Astrocyte of the hippocampus (primary cell): Measurements from ENCODE around the gene OR7C1.
"Not testable (repeated sequence)": the region's sequence is repeated elsewhere in the genome, so short reads cannot be mapped to it uniquely, and the experiment has no call there.

Experiments
- DNase-seq: peaks from one replicate; pipeline ENCODE4 v3.0.0; 2011; ENCODE audit warnings: low read depth, low spot score

Gene OR7C1

DNA sequence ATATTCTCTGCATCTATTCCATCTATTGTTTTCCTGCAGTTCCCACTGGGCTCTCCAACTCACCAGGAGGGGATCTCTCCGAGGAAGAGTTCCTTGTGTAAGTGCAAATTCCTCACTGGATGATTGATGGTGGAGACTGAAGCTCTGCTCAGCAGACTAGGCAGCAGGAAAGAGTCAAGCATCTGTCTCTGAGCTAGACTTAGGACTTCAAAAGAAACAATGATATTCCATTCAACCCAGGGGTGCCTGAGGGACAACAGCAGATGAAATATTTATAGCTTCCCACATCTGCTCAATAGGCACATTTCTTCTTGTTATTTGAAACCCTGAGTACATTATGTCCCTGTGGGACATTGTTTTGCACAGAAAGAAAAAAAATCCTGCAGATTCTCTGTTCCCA is at the start of gene OR7C1, which contains the start of gene OR7A5:
OR7C1 (minus strand) TSS at position 175 of the 400 bp plus-strand sequence. CDS start 35,049 bp downstream, outside the sequence.
OR7A5 (minus strand) TSS at position 175 of the 400 bp plus-strand sequence. CDS start 6,944 bp downstream, outside the sequence.
- no peak for DNase-seq

DNA sequence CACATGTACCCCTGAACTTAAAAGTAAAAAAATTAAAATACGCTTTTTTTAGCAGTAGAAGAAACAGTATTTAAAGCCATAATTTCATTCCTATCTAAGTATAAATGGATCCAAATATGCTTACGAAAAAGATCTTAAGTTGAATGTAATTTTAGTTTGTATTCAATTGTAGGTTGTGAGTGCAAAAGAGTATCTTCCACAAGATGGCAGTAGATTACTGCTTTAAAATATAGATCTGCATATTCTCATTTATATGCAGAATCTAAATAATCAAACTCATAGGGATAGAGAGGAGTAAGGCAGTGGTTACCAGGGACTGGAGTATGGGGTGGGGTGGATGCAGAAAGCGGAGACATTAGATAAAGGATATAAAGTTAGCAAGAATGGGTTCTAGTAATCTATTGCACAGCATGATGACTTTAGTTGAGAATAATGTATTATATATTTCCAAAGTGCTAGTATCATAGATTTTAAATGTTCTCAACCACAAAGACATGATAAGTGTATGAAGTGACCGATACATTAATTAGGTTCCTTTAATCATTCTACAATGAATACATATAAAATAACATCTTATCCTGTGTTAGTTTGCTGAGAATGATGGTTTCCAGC is 36.7 kb upstream of the OR7C1 start:
- DNase-seq: peak; percentile 8

DNA sequence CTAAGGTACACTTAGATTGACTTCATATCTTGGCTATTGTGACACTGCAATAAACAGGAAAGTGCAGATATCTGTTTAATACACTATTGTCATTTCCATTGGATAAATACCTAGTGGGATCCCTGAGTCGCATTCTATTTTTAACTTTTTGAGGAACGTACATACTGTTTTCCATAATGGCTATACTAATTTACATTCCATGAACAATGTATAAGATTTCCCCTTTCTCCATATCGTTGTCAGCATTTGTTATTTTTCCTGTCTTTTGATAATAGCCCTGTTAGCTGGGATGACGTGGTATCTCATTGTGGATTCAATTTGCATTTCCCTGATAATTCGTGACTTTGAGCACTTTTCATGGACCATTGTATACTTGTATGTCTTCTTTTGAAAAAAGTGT is 33.5 kb upstream of the OR7C1 start:
- no peak for DNase-seq

DNA sequence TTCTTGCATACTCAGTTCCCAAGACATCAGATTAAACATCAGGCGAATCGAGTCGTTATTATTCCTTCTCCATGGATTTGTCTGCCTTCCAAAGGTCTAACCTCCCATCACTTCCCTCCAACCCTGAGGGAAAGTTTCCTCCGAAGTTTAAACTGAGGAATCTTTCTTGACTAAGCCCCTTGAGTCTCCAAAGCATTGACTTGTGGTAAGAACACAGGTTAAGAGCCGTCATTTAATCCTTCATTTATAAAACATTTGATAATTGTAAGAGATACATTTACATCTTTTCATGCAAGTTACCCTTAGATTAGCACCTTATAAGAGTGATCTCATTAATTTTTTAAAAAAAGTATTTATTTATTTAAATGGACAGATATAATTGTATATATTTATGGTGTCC is 13.8 kb upstream of the OR7C1 start, which contains the start of gene OR7A10:
OR7A10 (minus strand) TSS at position 101 of the 400 bp plus-strand sequence. CDS start 7,045 bp downstream, outside the sequence.
- DNase-seq: no peak

DNA sequence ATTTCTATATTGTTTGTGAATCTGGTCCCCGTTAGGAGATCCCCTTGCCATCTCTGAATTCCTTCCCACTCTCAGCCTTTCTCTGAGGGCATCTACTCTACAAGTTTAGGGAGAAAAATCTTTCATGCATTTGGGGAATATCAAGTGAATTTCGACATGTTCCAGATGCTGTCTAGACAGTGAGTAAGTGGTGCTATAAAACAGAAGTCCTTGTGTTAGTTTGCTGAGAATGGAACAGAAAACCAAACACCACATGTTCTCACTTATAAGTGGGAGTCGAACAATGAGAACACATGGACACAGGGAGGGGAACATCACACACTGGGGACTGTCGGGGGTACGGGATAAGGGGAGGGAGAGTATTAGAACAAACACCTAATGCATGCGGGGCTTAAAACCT is 8.6 kb upstream of the OR7C1 start:
- DNase-seq: no peak

DNA sequence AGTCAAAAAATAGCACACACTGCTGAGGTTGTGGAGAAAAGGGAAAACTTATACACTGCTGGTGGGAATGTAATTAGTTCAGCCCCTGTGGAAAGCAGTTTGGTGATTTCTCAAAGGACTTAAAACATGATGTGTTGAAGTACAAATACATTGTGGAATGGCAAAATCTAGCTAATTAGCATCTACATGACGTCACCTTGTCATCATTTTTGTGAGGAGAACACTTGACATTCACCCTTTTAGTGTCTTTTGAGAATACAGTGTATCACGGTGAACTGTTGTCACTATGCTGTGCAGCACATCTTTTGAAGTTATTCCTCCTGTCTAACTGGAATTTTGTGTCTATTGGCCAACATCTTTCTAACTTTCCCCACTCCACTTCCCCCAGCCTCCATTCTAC is 8.2 kb upstream of the OR7C1 start:
- no peak for DNase-seq

DNA sequence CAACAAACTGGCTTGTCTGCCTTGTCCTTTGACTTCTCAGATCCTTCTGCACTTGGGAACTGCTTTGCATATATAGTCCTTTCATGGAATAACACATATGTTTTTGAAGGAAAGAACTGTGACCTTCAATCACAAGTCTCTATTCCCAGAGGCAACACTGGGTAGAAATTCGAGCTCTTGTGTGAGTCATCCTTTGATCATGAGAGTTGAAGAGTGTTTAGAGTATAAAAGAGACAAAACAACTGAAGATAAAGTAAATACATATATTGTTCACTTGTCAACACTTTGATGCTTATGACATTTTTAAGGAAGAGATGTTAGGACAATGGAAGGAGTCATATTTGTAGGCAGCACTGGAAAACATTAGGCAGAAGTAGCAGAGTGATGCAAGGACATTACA is 5.2 kb upstream of the OR7C1 start:
- no peak for DNase-seq

DNA sequence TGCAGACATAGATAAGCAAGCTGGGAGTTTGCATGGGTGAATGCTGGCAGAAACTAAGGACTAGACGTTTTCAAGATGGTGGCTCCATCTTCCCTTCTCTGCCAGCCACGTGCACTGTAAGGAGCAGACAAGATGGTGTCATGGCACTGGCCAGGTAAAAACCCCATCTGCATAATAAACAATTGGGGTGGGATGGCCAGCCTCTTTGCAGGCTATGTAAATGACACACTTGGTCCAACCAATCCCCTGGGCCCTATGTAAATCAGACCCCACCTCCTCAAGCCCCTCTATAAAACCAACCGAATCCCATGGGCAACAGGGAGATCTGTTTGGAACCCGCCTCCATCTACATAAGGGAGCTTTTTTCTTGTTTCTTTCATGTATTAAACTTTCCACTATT is 2.4 kb upstream of the OR7C1 start:
- DNase-seq: no peak

DNA sequence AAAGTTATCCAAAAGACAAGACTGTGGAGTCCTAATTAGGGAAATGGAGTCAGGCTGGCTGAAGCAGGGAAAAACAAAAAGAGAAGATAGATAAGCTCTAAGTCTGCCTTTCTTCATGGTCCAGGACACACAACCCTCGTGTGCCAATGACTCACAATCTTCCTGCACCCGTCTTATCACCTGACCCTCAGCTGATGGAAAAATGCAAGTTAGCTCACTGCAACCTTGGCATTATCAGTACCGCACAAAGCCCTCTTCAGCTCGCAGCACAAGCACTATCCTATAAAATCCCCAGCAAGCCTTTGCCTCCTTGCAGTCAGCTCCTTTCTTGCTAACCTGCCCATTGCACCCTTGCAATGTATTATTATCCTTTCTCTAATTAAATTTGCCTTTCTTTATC is 4.3 kb downstream of the OR7C1 start:
- DNase-seq: no peak

DNA sequence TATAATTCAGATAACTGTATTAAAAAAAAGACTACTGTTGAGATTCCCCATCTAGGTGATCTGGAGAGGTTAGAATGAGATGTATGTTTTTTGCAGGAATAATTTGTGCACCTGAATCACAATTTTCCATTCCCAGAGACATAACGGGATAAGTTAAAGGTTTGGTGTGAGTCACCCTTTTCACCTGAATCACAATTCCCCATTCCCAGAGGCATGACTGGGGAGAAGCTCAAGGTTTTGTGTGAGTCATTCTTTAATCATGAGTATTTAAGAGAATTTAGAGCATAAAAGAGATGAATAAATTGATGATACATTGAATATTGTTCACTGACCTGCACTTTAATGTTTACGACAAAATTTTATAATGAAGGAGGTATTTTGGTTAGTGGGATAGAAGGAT is 9.0 kb downstream of the OR7C1 start:
- no peak for DNase-seq

DNA sequence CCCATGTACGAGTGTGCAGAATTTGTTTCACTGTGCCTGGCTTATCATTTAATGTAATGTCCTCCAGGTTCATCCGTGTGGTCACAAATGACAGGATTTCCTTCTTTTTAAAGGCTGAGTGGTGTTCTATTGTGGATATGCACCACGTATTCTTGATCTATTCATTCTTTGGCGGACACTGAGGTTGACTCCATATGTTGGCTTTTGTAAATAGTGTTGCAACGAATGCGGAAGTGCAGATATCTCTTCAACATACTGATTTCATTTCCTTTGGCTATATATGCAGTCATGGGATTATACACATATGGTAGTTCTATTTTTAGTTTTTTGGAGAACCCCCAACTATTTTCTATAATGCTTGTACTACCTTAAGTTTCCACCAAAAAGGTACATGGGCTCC is 13.0 kb downstream of the OR7C1 start:
- no peak for DNase-seq

DNA sequence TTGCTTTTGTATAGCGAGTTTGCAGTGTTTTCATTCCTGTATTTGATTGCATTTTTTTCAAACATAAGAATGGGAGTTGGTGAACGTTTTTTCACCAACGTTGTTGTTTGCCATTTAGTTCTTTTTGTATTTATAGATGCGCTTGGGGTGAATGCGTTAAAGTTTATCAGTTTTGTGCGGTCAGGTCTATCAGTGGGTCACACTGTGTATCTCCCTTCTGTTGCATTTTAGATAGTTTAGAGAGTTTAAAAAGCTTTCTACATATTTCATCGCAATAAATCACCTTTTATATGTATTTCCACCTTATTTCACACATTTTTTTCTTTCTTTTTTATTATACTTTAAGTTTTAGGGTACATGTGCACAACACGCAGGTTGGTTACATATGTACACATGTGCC is 16.4 kb downstream of the OR7C1 start:
- DNase-seq: no peak

DNA sequence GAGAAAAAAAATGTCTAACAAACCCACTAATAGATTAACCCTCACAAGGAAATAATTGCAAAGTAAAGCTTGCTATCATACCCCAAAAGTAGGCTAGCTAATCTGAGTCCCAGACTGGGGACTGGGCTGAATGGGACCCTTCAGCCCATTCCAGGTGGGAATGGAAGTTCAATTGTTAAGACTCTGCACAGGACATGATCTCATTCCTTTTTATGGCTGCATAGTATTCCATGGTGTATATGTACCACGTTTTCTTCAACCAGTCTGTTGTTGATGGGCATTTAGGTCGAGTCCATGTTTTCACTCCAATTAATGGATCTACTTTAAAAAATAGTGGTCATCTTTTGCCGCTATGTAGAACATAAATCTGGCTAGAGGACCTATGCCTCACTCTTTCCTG is 17.9 kb downstream of the OR7C1 start:
- DNase-seq: no peak

DNA sequence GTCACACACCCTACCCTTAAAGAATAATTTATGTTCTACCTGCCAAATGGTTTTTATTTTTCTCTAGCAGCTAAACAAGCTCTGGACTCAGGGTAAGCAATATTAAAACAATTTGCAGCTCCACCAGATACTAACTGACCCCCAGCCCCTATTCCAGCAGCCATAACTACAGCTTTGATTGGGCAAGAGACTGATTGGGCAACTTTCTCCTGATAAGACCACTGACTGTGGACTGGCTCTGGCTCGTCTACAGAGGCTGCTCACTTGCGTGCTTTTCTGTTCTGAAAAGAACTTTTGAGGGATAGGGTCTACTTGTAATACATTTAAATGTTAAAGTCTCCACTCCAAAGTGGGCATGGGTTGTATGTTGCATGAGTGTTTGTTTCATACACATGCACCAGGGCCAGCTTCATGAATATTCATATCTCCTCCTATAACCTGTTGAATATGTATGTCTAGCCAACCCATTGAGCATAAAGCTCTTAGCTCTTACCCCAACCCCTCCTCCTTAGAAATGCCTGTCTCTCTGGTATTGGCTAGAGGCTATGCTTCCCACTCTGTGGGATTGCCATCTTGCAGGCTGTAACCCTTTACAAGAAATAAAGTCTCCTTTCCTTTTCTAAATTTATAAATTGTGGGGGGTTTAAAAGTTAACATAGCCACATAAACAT is 19.9 kb downstream of the OR7C1 start:
- no peak for DNase-seq

DNA sequence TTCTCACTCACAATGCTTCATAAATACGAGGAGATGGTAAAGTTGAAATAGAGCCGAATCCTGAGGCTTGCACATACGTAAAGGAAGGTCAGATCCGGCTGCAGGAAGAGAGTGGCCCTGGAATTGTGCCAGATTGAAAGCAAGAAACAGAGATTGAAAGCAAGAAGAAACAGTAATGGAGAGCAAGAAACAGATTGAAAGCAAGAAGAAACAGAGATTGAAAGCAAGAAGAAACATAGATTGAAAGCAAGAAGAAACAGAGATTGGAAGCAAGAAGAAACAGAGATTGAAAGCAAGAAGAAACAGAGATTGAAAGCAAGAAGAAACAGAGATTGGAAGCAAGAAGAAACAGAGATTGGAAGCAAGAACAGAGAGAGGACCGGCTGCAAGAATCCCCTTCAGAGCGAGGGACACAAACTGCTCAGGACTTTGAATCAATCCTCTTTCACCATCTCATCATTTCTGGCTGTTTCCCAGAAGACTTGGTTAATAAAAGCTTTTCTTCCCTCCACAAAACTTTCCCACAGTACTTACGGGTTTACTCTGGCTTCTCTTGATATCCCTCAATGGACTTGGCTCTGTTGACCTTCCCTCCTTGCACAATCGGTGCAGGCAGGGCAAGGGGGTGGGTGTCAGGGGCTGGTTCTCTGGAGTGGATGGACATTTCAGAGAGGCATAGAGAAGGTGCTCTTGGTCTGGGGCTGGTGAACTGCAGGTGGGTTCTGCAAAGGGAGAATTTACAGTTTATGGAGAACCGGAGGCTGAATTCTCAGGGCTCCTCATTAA is 25.5 kb downstream of the OR7C1 start:
- no peak for DNase-seq

DNA sequence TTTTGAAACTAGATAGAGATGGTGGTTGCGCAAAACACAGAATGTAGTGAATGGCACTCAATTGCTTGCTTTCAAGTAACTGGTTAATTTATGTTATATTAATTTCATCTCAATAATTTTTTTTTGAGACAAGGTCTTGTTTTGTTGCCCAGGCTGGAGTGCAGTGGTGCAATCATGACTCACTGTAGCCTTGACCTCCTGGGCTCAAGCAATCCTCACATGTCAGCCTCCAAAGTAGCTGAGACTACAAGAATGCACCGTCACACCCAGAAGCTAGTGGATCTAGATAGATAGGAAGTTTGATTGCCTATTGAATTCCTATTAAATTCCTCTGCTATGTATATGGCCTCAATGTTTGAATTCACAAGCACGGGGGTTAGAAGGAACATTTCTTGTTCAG is 30.2 kb downstream of the OR7C1 start:
- no peak for DNase-seq

DNA sequence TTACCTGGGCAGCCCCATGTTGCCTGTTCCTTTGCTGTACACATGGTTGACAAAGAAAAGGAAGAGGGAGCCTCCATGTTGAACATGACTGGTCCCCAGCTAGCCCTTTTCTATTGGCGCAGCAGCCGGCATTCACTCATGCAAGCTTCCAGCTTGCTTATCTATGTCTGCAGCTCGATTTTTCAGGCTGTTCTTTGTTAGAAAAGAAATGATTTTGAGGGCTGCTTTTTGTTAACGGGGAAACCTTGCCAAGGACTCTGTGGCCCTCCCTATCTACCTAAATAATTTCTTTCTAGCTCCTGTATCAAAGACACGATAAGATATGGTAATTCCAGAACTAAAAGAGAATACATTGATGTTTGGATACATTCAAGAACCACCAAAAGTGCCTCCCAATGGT is 36.2 kb downstream of the OR7C1 start:
- no peak for DNase-seq

DNA sequence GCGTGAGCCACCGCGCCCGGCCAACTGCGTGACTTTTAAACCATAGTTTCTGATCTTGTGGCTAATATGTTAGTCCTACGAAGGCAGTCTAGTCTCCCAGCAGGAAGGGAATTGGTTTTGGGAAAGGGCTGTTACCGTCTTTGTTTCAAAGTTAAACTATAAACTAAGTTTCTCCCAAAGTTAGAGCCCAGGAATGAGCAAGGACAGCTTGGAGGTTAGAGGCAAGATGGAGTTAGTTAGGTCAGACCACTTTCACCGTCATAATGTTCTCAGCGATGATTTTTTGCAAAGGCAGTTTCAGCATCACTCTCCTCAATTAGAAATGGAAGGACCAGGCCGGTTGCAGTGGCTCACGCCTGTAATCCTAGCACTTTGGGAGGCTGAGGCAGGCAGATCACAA is 39.0 kb downstream of the OR7C1 start:
- no peak for DNase-seq

DNA sequence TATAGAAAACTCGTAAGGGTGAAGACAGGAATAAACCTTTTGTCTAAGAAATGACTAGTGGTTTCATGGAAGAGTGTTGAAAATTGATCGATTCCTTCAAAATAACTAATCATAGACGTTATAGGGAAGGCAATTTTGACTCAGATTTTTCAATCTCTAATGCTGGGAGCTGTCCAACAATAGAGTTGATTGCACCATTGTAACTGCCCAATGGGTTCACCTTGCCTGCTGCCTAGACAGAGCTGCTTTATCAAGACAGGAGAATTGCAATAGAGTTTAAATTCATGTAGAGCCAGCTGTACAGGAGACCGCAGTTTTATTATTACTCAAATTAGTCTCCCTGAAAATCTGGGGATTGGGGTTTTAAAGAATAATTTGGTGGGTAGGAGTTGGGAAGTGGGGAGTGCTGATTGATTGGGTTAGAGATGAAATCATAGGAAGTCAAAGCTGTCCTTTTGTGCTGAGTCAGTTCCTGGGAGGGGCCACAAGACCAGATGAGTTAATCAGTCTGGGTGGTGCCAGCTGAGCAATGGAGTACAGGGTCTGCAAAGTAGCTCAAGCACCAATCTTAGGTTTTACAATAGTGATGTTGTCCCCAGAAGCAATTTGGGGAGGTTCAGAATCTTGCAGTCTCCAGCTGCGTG is 39.8 kb downstream of the OR7C1 start:
- DNase-seq: no peak

DNA sequence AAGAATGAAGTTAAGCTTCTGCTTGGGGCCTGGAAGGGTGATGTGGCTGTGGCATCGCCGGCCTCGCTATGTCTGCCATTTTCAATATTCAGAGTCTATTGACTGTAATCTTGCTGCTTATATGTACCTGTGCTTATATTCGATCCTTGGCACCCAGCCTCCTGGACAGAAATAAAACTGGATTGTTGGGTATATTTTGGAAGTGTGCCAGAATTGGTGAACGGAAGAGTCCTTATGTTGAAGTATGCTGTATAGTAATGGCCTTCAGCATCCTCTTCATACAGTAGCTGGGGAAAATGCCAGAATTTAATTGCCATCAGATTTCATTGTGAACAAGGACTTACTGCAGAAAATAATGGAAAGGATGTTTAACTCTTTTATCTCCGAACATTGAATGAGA is 42.7 kb downstream of the OR7C1 start:
- DNase-seq: not testable (repeated sequence)

DNA sequence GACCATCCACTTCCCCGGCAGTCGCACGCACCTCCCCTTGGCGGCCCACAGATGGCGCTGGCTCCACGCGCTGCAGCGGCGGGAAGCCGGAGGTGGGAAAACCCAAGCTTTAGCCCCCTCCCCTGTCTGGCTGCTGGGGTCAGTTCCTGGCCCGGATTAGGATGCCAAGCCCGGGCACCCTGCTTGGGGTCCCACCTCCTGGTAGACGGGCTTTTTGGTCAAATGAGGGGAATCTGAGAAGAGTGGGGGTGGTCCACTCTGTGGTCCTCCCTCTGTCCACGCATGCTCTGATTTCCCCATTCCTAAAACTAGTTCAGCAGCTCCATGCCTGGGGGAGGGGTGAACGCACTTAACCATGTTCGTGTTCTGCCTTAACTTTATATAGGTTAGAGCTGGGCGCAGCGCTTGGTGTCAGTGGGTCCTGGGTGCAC is 48.5 kb downstream of the OR7C1 start:
- peak; percentile 7 for DNase-seq
